GM12878 (cell line): ENCODE results near the gene TMPRSS7. TPM values are rescaled to one million over a fixed set of nuclear protein-coding genes. Genes with fewer than 3 reads are reported as not detected.
A peak's percentile ranks its signal among the peaks of the same experiment; 100 is the strongest.

Source experiments
- BCLAF1 ChIP-seq: fragments of 450-650 bp; IDR thresholded peaks from 2 replicates; pipeline ENCODE4 v1.6.1; 2017; ENCODE audit warnings: antibody characterized with exemption, mild to moderate bottlenecking, moderate library complexity
- BRCA1 ChIP-seq: IDR thresholded peaks from 2 replicates; pipeline ENCODE4 v1.6.1; 2011; ENCODE audit warnings: low read depth, low read length, improper control_type of control experiment
- CBX3 ChIP-seq: fragments of 200-600 bp; sonication (generic); IDR thresholded peaks from 2 replicates; pipeline ENCODE4 v1.6.1; 2016; ENCODE audit warnings: low read depth, borderline replicate concordance
- EP300 ChIP-seq, 2 experiments: fragments of 150-350 bp in 1 of 2; IDR thresholded peaks; 2 replicates each; pipeline ENCODE4 v1.6.1; 2011 to 2012; ENCODE audit warnings: low read depth in 2 of 2, low read length in 2 of 2, borderline replicate concordance in 1 of 2, improper control_type of control experiment in 1 of 2, inconsistent platforms in 1 of 2; ENCODE audit not compliant: control insufficient read depth in 1 of 2
- IRF5 ChIP-seq: fragments of 450-650 bp; IDR thresholded peaks from 2 replicates; pipeline ENCODE4 v1.6.1; 2017; ENCODE audit warnings: borderline replicate concordance
- KAT2A ChIP-seq: conservative IDR thresholded peaks from 2 replicates; pipeline ENCODE4 v1.6.1; 2011; ENCODE audit warnings: low read depth, low read length; ENCODE audit not compliant: control insufficient read depth
- PAX5 ChIP-seq: IDR thresholded peaks from 2 replicates; pipeline ENCODE4 v1.6.1; 2011; ENCODE audit warnings: low read depth, low read length, borderline replicate concordance
- POLR2AphosphoS5 ChIP-seq: IDR thresholded peaks from 2 replicates; pipeline ENCODE4 v1.6.1; 2011; ENCODE audit warnings: mild to moderate bottlenecking, low read length, inconsistent platforms
- ZNF24 ChIP-seq: fragments of 450-650 bp; IDR thresholded peaks from 2 replicates; pipeline ENCODE4 v1.6.1; 2017; ENCODE audit warnings: antibody characterized with exemption, mild to moderate bottlenecking
- ZZZ3 ChIP-seq: IDR thresholded peaks from 2 replicates; pipeline ENCODE4 v1.6.1; 2011; ENCODE audit warnings: low read depth; ENCODE audit not compliant: control insufficient read depth, insufficient read length
- polyA plus RNA-seq, 11 experiments: library from polyadenylated mRNA; depleted of rRNA in 4 of 11; unstranded in 6 of 11; stranded (reverse) in 5 of 11; fragments of >200 nt; fragmentation: Nextera tagmentation in 4 of 11; fragmentation: Illumina TruSeq in 1 of 11; extraction: Ambion mirVana in 4 of 11; extraction: Trizol in 1 of 11; gene quantifications; 1 replicate in 1 of 11; 2 replicates in 10 of 11; pipeline versions ENCODE4 v1.2.1 to v1.2.3, GENCODE V29; 2011 to 2016; ENCODE audit warnings: inconsistent platforms in 2 of 11, missing spikeins in 2 of 11, low read depth in 1 of 11
- total RNA-seq, 4 experiments: library from RNA; depleted of rRNA in 3 of 4; stranded (reverse); fragments of >200 nt in 3 of 4; fragmentation: Illumina TruSeq in 1 of 4; extraction: Trizol in 1 of 4; gene quantifications; 2 replicates each; pipeline versions ENCODE4 v1.2.1 to v1.2.3, GENCODE V29; 2013 to 2021

TMPRSS7 gene
- total and polyA plus RNA-seq, 10 of the 15 experiments (the other 5 are each of a cell fraction or from before 2014, with no cell fraction given) = 0.03 TPM; not detected in 9

- TF ChIP-seq KAT2A (no peak), ZNF24 (peak; percentile 60; the same call in 1 of the 2 replicates), IRF5 (no peak), PAX5 (no peak), POLR2AphosphoS5 (peak; percentile 50; the same call in 1 of the 2 replicates), ZZZ3 (no peak), BRCA1 (no peak), EP300 (IDR thresholded peaks at IDR 0.05; ENCODE audit: borderline replicate concordance in 1 of 2, control insufficient read depth in 1 of 2, low read depth in 2 of 2, low read length in 2 of 2) (peak in 1 of 2 experiments; percentile 39; a peak in 1 of 4 replicates), BCLAF1 (no peak), CBX3 (no peak)
Observed at GRCh38 chr3:112129925-112130637, 95.5 kb downstream of the TMPRSS7 start (continued).
